IPS-15b (cell line): ENCODE results near the gene PTGER4.
"Not testable (repeated sequence)": the region's sequence is repeated elsewhere in the genome, so short reads cannot be mapped to it uniquely, and the experiment has no call there.

Source experiments
- H3K27me3 ChIP-seq: one replicate; pipeline ENCODE4 v1.6.1; 2013; ENCODE audit warnings: low read length; ENCODE audit not compliant: control insufficient read depth, insufficient read depth
- H3K36me3 ChIP-seq: one replicate; pipeline ENCODE4 v1.6.1; 2013; ENCODE audit warnings: low read length; ENCODE audit not compliant: control insufficient read depth, insufficient read depth
- H3K4me1 ChIP-seq: one replicate; pipeline ENCODE4 v1.6.1; 2013; ENCODE audit warnings: mild to moderate bottlenecking, low read length; ENCODE audit not compliant: control insufficient read depth, insufficient read depth
- H3K4me3 ChIP-seq: one replicate; pipeline ENCODE4 v1.5.1; 2013; ENCODE audit warnings: low read depth, low read length
- H3K9ac ChIP-seq: one replicate; pipeline ENCODE4 v1.6.1; 2013; ENCODE audit warnings: low read depth, mild to moderate bottlenecking, low read length
- H3K9me3 ChIP-seq: one replicate; pipeline ENCODE4 v1.6.1; 2013; ENCODE audit warnings: mild to moderate bottlenecking, low read length; ENCODE audit not compliant: control insufficient read depth, insufficient read depth

PTGER4 gene

DNA sequence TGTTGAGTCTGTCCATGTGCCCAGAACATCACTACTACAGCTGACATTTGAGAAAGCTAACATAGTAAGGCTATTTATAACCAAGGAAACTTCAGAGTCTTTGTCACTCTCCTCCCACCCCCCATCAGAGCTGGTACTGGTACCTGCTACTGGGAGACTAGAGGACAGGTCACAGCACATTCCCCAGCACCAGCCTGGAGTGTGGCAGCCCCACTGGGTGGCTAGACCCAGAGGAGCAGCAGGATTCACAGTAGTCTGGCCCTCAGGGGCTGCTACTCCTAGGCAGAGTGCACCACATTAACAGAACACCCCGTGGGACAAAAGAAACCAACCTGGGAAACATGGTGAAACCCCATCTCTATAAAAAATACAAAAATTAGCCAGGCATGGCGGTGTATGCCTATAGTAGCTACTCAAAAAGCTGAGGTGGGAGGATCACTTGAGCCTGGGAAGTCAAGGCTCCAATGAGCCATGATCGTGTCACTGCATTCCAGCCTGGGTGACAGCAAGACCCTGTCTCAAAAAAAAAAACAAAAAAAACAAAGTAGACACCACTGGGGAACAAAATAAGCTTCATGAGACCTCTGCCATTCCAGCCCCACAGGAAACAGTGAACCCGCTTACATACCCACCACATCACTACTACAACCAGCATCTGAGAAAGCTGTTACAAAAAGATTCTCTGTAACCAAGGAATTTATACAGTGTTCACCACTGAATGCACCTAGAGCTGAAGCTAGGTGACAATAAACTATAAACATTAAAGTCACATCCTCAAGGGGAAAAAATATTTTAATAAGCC is 26.3 kb upstream of the PTGER4 start:
- H3K36me3 ChIP-seq, result no peaks in the 10 kb centered on the region
- H3K27me3 ChIP-seq, result no peaks in the 10 kb centered on the region
- no peaks in the 10 kb centered on the region for H3K9me3 ChIP-seq
- no peak overlapping the region for H3K4me3 ChIP-seq
- H3K9ac ChIP-seq, result no peak overlapping the region
- no peaks in the 10 kb centered on the region for H3K4me1 ChIP-seq

- H3K9me3 ChIP-seq, result no peaks in the 10 kb centered on the region
- H3K4me1 ChIP-seq, result no peaks in the 10 kb centered on the region
- H3K9ac ChIP-seq, result no peak overlapping the region
- no peaks in the 10 kb centered on the region for H3K27me3 ChIP-seq
- H3K36me3 ChIP-seq, result no peaks in the 10 kb centered on the region
- H3K4me3 ChIP-seq, result no peak overlapping the region
Measured at GRCh38 chr5:40654377-40654991, 25.2 kb upstream of the PTGER4 start.

DNA sequence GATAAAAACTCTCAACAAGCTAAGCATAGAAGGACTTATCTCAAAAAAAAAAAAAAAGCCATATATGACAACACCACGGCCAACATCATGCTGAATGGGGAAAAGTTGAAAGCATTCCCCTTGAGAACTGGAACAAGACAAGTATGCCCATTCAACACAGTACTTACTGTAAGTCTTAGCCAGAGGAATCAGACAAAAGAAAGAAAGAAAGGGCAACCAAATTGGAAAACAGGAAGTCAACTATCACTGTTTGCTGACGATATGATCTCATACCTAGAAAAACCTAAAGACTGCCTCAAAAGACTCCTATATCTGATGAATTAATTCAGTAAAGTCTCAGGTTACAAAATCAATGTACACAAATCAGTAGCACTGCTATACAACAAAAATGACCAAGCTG is 24.6 kb upstream of the PTGER4 start:
- Histone ChIP-seq H3K9me3 (no peaks in the 10 kb centered on the region), H3K36me3 (no peaks in the 10 kb centered on the region), H3K4me3 (no peak overlapping the region), H3K27me3 (no peaks in the 10 kb centered on the region), H3K4me1 (no peaks in the 10 kb centered on the region), H3K9ac (no peak overlapping the region)

GRCh38 chr5:40656091-40656490 is 23.6 kb upstream of the PTGER4 start:
- not testable (repeated sequence) for H3K9ac ChIP-seq, H3K4me1 ChIP-seq, H3K4me3 ChIP-seq, H3K9me3 ChIP-seq, H3K36me3 ChIP-seq, H3K27me3 ChIP-seq

DNA sequence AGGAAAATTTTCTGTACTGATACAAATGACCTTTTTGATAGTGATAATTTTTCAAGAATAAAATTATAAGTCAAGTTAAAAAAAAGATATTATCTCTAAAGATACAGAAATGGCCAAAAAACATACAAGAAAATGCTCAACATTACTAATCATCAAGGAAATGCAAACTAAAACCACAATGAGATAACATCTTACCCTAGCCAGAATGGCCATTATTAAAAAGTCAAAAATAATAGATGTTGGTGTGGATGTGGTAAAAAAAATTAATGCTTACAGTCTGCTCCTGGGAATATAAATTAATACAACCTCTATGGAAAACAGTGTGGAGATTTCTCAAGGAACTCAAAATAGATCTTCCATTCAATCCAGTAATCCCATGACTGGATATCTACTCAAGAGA is 22.9 kb upstream of the PTGER4 start:
- Histone ChIP-seq H3K9ac (no peak overlapping the region), H3K36me3 (no peaks in the 10 kb centered on the region), H3K27me3 (no peaks in the 10 kb centered on the region), H3K4me3 (no peak overlapping the region), H3K9me3 (no peaks in the 10 kb centered on the region), H3K4me1 (no peaks in the 10 kb centered on the region)

- H3K36me3 ChIP-seq, result no peaks in the 10 kb centered on the region
- no peaks in the 10 kb centered on the region for H3K4me1 ChIP-seq
- H3K27me3 ChIP-seq, result no peaks in the 10 kb centered on the region
- H3K4me3 ChIP-seq, result no peak overlapping the region
- no peaks in the 10 kb centered on the region for H3K9me3 ChIP-seq
- H3K9ac ChIP-seq, result no peak overlapping the region
Measured at GRCh38 chr5:40660751-40661150, 19.0 kb upstream of the PTGER4 start.

DNA sequence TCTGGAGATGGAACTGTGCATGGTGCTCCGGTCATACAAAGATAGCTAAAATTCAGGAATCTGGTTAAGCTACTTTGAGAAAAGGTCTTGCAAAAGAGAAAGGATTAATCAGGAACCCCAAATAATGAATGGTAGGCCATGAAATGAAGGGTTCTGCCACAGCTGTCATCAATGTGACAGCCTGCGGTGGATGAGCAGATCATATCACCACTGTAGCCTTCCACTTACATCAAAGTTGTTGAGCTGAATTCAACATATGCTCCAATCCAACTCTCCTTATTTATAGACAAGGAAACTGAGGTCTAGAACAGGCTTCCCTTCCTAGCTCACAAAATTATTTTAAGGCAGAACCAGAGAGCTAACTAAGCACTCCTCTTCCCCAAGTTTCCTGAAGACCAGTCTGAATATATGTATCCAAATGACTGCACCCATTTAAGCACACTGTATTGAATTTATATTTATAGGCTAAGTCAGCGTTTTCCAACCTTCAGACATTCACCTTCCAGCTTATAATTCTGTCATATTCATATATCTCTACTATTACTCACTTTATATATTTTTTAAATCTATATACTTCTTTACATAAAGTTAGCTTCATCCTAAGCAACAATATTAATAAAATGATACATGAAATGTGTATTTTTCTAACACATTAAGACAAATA is 13.9 kb upstream of the PTGER4 start:
- no peak overlapping the region for H3K9ac ChIP-seq
- H3K4me1 ChIP-seq, result no peaks in the 10 kb centered on the region
- no peaks in the 10 kb centered on the region for H3K27me3 ChIP-seq
- no peaks in the 10 kb centered on the region for H3K36me3 ChIP-seq
- no peaks in the 10 kb centered on the region for H3K9me3 ChIP-seq
- H3K4me3 ChIP-seq, result no peak overlapping the region

GRCh38 chr5:40666657-40667056 is 13.1 kb upstream of the PTGER4 start:
- no peak overlapping the region for H3K4me3 ChIP-seq
- no peaks in the 10 kb centered on the region for H3K4me1 ChIP-seq
- no peaks in the 10 kb centered on the region for H3K9me3 ChIP-seq
- H3K9ac ChIP-seq, result no peak overlapping the region
- no peaks in the 10 kb centered on the region for H3K27me3 ChIP-seq
- no peaks in the 10 kb centered on the region for H3K36me3 ChIP-seq

- Histone ChIP-seq H3K36me3 (no peaks in the 10 kb centered on the region), H3K4me3 (no peak overlapping the region), H3K9ac (no peak overlapping the region), H3K4me1 (no peaks in the 10 kb centered on the region), H3K9me3 (no peaks in the 10 kb centered on the region), H3K27me3 (no peaks in the 10 kb centered on the region)
Measured at GRCh38 chr5:40667161-40667663, 12.5 kb upstream of the PTGER4 start.

DNA sequence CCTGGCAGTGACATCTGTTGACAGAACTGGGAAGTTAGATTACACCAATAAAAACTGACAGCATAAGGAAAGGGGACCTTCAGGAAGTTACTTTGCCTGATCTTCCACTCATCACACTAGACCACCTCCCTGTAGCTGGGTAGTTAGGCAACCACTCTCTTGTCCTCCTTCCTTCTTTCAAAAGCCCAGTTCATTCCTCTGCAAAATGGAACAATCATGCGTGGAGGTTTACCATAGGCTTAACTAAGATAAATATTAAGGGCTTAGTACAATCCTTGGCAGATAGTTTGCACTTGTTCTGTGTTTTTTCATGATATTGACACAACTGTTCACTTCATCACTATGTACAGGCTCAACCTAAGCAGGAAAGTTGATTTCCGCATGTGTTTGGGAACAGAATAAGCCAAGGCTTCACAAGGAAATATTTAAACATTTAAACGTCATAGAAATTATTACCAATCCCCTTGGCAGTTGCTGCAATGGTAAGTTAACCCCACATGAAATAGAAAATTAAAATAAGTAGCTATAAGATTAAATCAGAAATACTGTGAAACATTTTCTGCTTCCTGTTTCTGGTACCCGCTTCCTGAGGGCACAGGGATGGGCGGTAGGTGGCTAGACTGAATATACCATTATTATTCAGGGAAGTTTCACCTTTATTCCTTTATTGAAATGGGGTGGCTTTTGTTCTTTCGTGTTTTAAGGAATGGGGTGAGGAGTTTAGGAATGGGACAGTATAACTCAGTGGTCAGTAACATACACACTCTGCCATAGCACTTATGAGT is 9.9 kb upstream of the PTGER4 start:
- no peaks in the 10 kb centered on the region for H3K27me3 ChIP-seq
- no peaks in the 10 kb centered on the region for H3K4me1 ChIP-seq
- H3K4me3 ChIP-seq, result no peak overlapping the region
- H3K9ac ChIP-seq, result no peak overlapping the region
- no peaks in the 10 kb centered on the region for H3K9me3 ChIP-seq
- no peaks in the 10 kb centered on the region for H3K36me3 ChIP-seq

- Histone ChIP-seq H3K27me3 (no peaks in the 10 kb centered on the region), H3K9me3 (no peaks in the 10 kb centered on the region), H3K4me1 (no peaks in the 10 kb centered on the region), H3K36me3 (no peaks in the 10 kb centered on the region), H3K4me3 (no peak overlapping the region), H3K9ac (no peak overlapping the region)
Measured at GRCh38 chr5:40672425-40672824, 7.3 kb upstream of the PTGER4 start.
